ENCODE measurements around the gene CBY1. TPM values are rescaled to one million over a fixed set of nuclear protein-coding genes. Genes with fewer than 3 reads are reported as not detected.
"Not testable (repeated sequence)": the region's sequence is repeated elsewhere in the genome, so short reads cannot be mapped to it uniquely, and the experiment has no call there.

The CBY1 gene
- total RNA-seq, 2 donors from 2014 or later, result 13.8 TPM

GRCh38 chr22:38632528-38632927 is 23.9 kb upstream of the CBY1 start:
- ATAC-seq (ENCODE audit: insufficient number of reproducible peaks, low FRiP score, low read depth), result no peak
- Histone ChIP-seq H3K9me3 (no peaks in the 10 kb centered on the region), H3K36me3 (no peaks in the 10 kb centered on the region), H3K27ac (no peak overlapping the region), H3K27me3 (replicated peaks; ENCODE audit: insufficient read depth) (no peaks in the 10 kb centered on the region), H3K4me3 (no peak overlapping the region), H3K4me1 (ENCODE audit: control insufficient read depth in 1 of 2, low read depth in 2 of 2) (no peaks in the 10 kb centered on the region)
- DNase-seq (ENCODE audit: low spot score), result no peak
- no peak for TF ChIP-seq CTCF (IDR thresholded peaks at IDR 0.05)

- H3K4me3 ChIP-seq, result no peak overlapping the region
- ATAC-seq (ENCODE audit: insufficient number of reproducible peaks, low FRiP score, low read depth), result no peak
- no peak for TF ChIP-seq CTCF (IDR thresholded peaks at IDR 0.05)
- no peak overlapping the region for H3K27ac ChIP-seq
- H3K36me3 ChIP-seq, result no peaks in the 10 kb centered on the region
- no peak for DNase-seq (ENCODE audit: low spot score)
- no peaks in the 10 kb centered on the region for H3K27me3 ChIP-seq (replicated peaks; ENCODE audit: insufficient read depth)
- H3K4me1 ChIP-seq (ENCODE audit: control insufficient read depth in 1 of 2, low read depth in 2 of 2), result no peaks in the 10 kb centered on the region
- no peaks in the 10 kb centered on the region for H3K9me3 ChIP-seq
Measured at GRCh38 chr22:38638216-38638615, 18.2 kb upstream of the CBY1 start.

GRCh38 chr22:38638728-38639127 is 17.7 kb upstream of the CBY1 start:
- no peak overlapping the region for H3K27ac ChIP-seq
- no peak for DNase-seq (ENCODE audit: low spot score)
- H3K27me3 ChIP-seq (replicated peaks; ENCODE audit: insufficient read depth), result no peaks in the 10 kb centered on the region
- no peaks in the 10 kb centered on the region for H3K9me3 ChIP-seq
- no peaks in the 10 kb centered on the region for H3K4me1 ChIP-seq (ENCODE audit: control insufficient read depth in 1 of 2, low read depth in 2 of 2)
- H3K36me3 ChIP-seq, result no peaks in the 10 kb centered on the region
- TF ChIP-seq CTCF (IDR thresholded peaks at IDR 0.05), result no peak
- ATAC-seq (ENCODE audit: insufficient number of reproducible peaks, low FRiP score, low read depth), result no peak
- H3K4me3 ChIP-seq, result no peak overlapping the region

GRCh38 chr22:38641476-38642040 is 14.9 kb upstream of the CBY1 start:
- DNase-seq (ENCODE audit: low spot score) (no peak), ATAC-seq (ENCODE audit: insufficient number of reproducible peaks, low FRiP score, low read depth) (no peak)
- no peaks in the 10 kb centered on the region for H3K27me3 ChIP-seq (replicated peaks; ENCODE audit: insufficient read depth)
- TF ChIP-seq CTCF (IDR thresholded peaks at IDR 0.05), result no peak
- H3K4me3 ChIP-seq, result no peak overlapping the region
- no peaks in the 10 kb centered on the region for H3K9me3 ChIP-seq
- no peaks in the 10 kb centered on the region for H3K36me3 ChIP-seq
- H3K4me1 ChIP-seq (ENCODE audit: control insufficient read depth in 1 of 2, low read depth in 2 of 2), result no peaks in the 10 kb centered on the region
- no peak overlapping the region for H3K27ac ChIP-seq

GRCh38 chr22:38644245-38644644 is 12.2 kb upstream of the CBY1 start:
- H3K4me1 ChIP-seq (ENCODE audit: control insufficient read depth in 1 of 2, low read depth in 2 of 2); H3K27me3 ChIP-seq (replicated peaks; ENCODE audit: insufficient read depth); H3K4me3 ChIP-seq; ATAC-seq (ENCODE audit: insufficient number of reproducible peaks, low FRiP score, low read depth); DNase-seq (ENCODE audit: low spot score); H3K36me3 ChIP-seq; H3K9me3 ChIP-seq; H3K27ac ChIP-seq: not testable (repeated sequence)

- no peak for ATAC-seq (ENCODE audit: insufficient number of reproducible peaks, low FRiP score, low read depth)
- no peaks in the 10 kb centered on the region for H3K9me3 ChIP-seq
- DNase-seq (ENCODE audit: low spot score), result no peak
- no peaks in the 10 kb centered on the region for H3K4me1 ChIP-seq (ENCODE audit: control insufficient read depth in 1 of 2, low read depth in 2 of 2)
- no peaks in the 10 kb centered on the region for H3K27me3 ChIP-seq (replicated peaks; ENCODE audit: insufficient read depth)
- H3K4me3 ChIP-seq, result no peak overlapping the region
- H3K36me3 ChIP-seq, result no peaks in the 10 kb centered on the region
- no peak overlapping the region for H3K27ac ChIP-seq
- no peak for TF ChIP-seq CTCF (IDR thresholded peaks at IDR 0.05)
Measured at GRCh38 chr22:38645430-38645829, 11.0 kb upstream of the CBY1 start.

Measured in thoracic aorta (tissue), 2 donors.